WTC11 (cell line): Measurements from ENCODE around the gene GRM8. TPM values are rescaled to one million over a fixed set of nuclear protein-coding genes. Genes with fewer than 3 reads are reported as not detected.

Experiments used
- ATAC-seq: fragments of 200-7000 bp; cut with Tn5 transposase; 2 replicates; pipeline ENCODE4 v1.10.0; 2021; ENCODE audit warnings: mild to moderate bottlenecking, moderate library complexity
- CTCF ChIA-PET: fragments of 300-600 bp; sonication (Branson Sonifier 250); formaldehyde crosslinking; loops from one replicate; lab custom pipeline; 2021; ENCODE audit warnings: antibody characterized with exemption; lab: Charles Lee
- POLR2A ChIA-PET: fragments of 350-600 bp; sonication (Branson Sonifier 250); formaldehyde crosslinking; loops from one replicate; lab custom pipeline; 2021; ENCODE audit warnings: antibody characterized with exemption; lab: Charles Lee
- DNase-seq: peaks from one replicate; pipeline ENCODE4 v3.0.0; 2021; ENCODE audit warnings: low spot score
- H3K27ac Mint-ChIP-seq: 2 replicates; pipeline ENCODE4 v1.8.0; 2021; ENCODE audit warnings: mixed read lengths
- H3K27me3 Mint-ChIP-seq: 2 replicates; pipeline ENCODE4 v1.8.0; 2021; ENCODE audit warnings: low read depth, mild to moderate bottlenecking, moderate library complexity, mixed read lengths
- H3K36me3 Mint-ChIP-seq: 2 replicates; pipeline ENCODE4 v1.8.0; 2021; ENCODE audit warnings: mixed read lengths
- H3K4me1 Mint-ChIP-seq: 2 replicates; pipeline ENCODE4 v1.8.0; 2022; ENCODE audit warnings: mixed read lengths
- H3K4me3 Mint-ChIP-seq: 2 replicates; pipeline ENCODE4 v1.8.0; 2021; ENCODE audit warnings: mild to moderate bottlenecking, moderate library complexity, mixed read lengths
- H3K9me3 Mint-ChIP-seq: 2 replicates; pipeline ENCODE4 v1.8.0; 2021; ENCODE audit warnings: mixed read lengths
- ATF1 ChIP-seq: sonication (generic); formaldehyde crosslinking; IDR thresholded peaks from 2 replicates; pipeline ENCODE4 v1.8.1; 2023; ENCODE audit warnings: mild to moderate bottlenecking, moderate library complexity, missing genetic modification reagents
- CBFB ChIP-seq: sonication (generic); formaldehyde crosslinking; IDR thresholded peaks from 2 replicates; pipeline ENCODE4 v1.8.1; 2022; ENCODE audit warnings: mild to moderate bottlenecking, low read depth, missing genetic modification reagents
- CREM ChIP-seq: sonication (generic); formaldehyde crosslinking; IDR thresholded peaks from 2 replicates; pipeline ENCODE4 v1.8.1; 2022; ENCODE audit warnings: mild to moderate bottlenecking, missing genetic modification reagents, moderate library complexity
- ELF4 ChIP-seq: sonication (generic); formaldehyde crosslinking; IDR thresholded peaks from 2 replicates; pipeline ENCODE4 v1.8.1; 2022; ENCODE audit warnings: low read depth, mild to moderate bottlenecking, moderate library complexity, missing genetic modification reagents
- GABPB1 ChIP-seq: sonication (generic); formaldehyde crosslinking; IDR thresholded peaks from 2 replicates; pipeline ENCODE4 v1.8.1; 2023; ENCODE audit warnings: mild to moderate bottlenecking, missing genetic modification reagents
- MYBL2 ChIP-seq: sonication (generic); formaldehyde crosslinking; IDR thresholded peaks from 2 replicates; pipeline ENCODE4 v1.8.1; 2023; ENCODE audit warnings: mild to moderate bottlenecking, moderate library complexity, missing genetic modification reagents
- NFE2L1 ChIP-seq: sonication (generic); formaldehyde crosslinking; IDR thresholded peaks from 2 replicates; pipeline ENCODE4 v1.8.1; 2023; ENCODE audit warnings: missing genetic modification reagents
- NFYB ChIP-seq: sonication (generic); formaldehyde crosslinking; conservative IDR thresholded peaks from 2 replicates; pipeline ENCODE4 v1.8.0; 2022; ENCODE audit warnings: low read depth, missing genetic modification reagents
- RELA ChIP-seq: sonication (generic); formaldehyde crosslinking; IDR thresholded peaks from 2 replicates; pipeline ENCODE4 v1.8.1; 2022; ENCODE audit warnings: missing genetic modification reagents, mild to moderate bottlenecking, borderline replicate concordance
- RORB ChIP-seq: fragments of 250-450 bp; sonication (Bioruptor Pico); IDR thresholded peaks from 2 replicates; pipeline ENCODE4 v1.9.0; 2021; ENCODE audit warnings: mild to moderate bottlenecking
- SMAD3 ChIP-seq: sonication (generic); formaldehyde crosslinking; IDR thresholded peaks from 2 replicates; pipeline ENCODE4 v1.8.0; 2022; ENCODE audit warnings: missing genetic modification reagents, mild to moderate bottlenecking, borderline replicate concordance
- ZBTB21 ChIP-seq: sonication (generic); formaldehyde crosslinking; IDR thresholded peaks from 2 replicates; pipeline ENCODE4 v1.8.1; 2023; ENCODE audit warnings: mild to moderate bottlenecking, missing genetic modification reagents, borderline replicate concordance
- ZNF263 ChIP-seq: sonication (generic); formaldehyde crosslinking; IDR thresholded peaks from 2 replicates; pipeline ENCODE4 v1.8.1; 2022; ENCODE audit warnings: low read depth, mild to moderate bottlenecking, moderate library complexity, missing genetic modification reagents
- total RNA-seq: library from RNA; stranded (reverse); gene quantifications from 3 replicates; pipeline ENCODE4 v1.2.3, GENCODE V29; 2021
- TF ChIP-seq, protein P1 (sequence below): sonication (generic); formaldehyde crosslinking; IDR thresholded peaks from 2 replicates; pipeline ENCODE4 v1.8.1; 2023; ENCODE audit warnings: mild to moderate bottlenecking, missing genetic modification reagents, moderate library complexity
- TF ChIP-seq, protein P2 (sequence below): sonication (generic); formaldehyde crosslinking; IDR thresholded peaks from 2 replicates; pipeline ENCODE4 v1.8.1; 2022; ENCODE audit warnings: missing genetic modification reagents, borderline replicate concordance
- TF ChIP-seq, protein P3 (sequence below): sonication (generic); formaldehyde crosslinking; IDR thresholded peaks from 2 replicates; pipeline ENCODE4 v1.8.1; 2023; ENCODE audit warnings: mild to moderate bottlenecking, moderate library complexity, missing genetic modification reagents
- TF ChIP-seq, protein P4 (sequence below): sonication (generic); formaldehyde crosslinking; IDR thresholded peaks from 2 replicates; pipeline ENCODE4 v1.8.0; 2023; ENCODE audit warnings: mild to moderate bottlenecking, missing genetic modification reagents
- TF ChIP-seq, protein P5 (sequence below): fragments of 200-600 bp; IDR thresholded peaks from 2 replicates; pipeline ENCODE4 v1.8.0; 2022; ENCODE audit warnings: antibody characterized with exemption
- TF ChIP-seq, protein P6 (sequence below): sonication (generic); formaldehyde crosslinking; IDR thresholded peaks from 2 replicates; pipeline ENCODE4 v1.8.1; 2023; ENCODE audit warnings: mild to moderate bottlenecking, missing genetic modification reagents, moderate library complexity
- TF ChIP-seq, protein P7 (sequence below): sonication (generic); formaldehyde crosslinking; IDR thresholded peaks from 2 replicates; pipeline ENCODE4 v1.8.1; 2023; ENCODE audit warnings: mild to moderate bottlenecking, missing genetic modification reagents
- TF ChIP-seq, protein P8 (sequence below): sonication (generic); formaldehyde crosslinking; IDR thresholded peaks from 2 replicates; pipeline ENCODE4 v1.8.1; 2022; ENCODE audit warnings: mild to moderate bottlenecking, moderate library complexity, missing genetic modification reagents
- TF ChIP-seq, protein P9 (sequence below): sonication (generic); formaldehyde crosslinking; IDR thresholded peaks from 2 replicates; pipeline ENCODE4 v1.8.0; 2022; ENCODE audit warnings: mild to moderate bottlenecking, missing genetic modification reagents

GRM8 gene
- total RNA-seq, 1 experiment from 2014 or later: 2.3 TPM

DNA sequence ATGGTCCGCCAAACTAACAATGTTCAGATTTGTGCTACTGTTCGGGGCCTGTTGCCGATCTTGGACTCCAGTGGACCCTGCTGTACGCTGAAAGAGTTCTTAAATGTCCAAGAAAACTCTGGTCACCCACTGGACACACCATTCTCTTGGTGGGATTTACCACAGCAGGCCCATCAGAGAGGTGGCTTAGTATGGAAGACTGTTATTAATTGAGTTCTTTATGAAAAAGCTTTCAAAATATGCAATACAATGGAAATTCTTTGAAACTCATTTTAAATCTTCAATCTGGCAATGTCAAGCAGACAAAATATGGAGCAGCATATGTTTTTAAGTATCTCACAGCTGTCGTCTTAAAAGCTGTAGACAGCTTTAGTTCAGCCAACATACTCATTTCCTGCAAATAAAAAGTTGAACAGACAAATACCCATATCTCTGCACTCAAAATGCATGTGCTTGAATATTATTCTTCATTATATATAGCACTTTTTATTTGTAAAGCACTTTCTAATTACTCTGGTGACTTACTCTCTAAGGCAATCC lies 37.4 kb upstream of the GRM8 start:
- ATAC-seq (no peak), DNase-seq (no peak)
- no peaks in the 10 kb centered on the region for H3K36me3 Mint-ChIP-seq
- H3K4me3 Mint-ChIP-seq: no peak overlapping the region
- H3K27ac Mint-ChIP-seq: no peak overlapping the region
- peaks cover 17% of the 10 kb centered on the region for H3K27me3 Mint-ChIP-seq
- H3K4me1 Mint-ChIP-seq: peaks cover 8% of the 10 kb centered on the region; the same call in 1 of the 2 replicates
- TF ChIP-seq GABPB1 (CRISPR knock-in tag) (no peak), ZBTB21 (CRISPR knock-in tag) (no peak), RELA (no peak), NFYB (CRISPR knock-in tag) (no peak), MYBL2 (no peak), SMAD3 (CRISPR knock-in tag) (no peak), ATF1 (CRISPR knock-in tag) (no peak)
- TF ChIP-seq, protein P1, sequence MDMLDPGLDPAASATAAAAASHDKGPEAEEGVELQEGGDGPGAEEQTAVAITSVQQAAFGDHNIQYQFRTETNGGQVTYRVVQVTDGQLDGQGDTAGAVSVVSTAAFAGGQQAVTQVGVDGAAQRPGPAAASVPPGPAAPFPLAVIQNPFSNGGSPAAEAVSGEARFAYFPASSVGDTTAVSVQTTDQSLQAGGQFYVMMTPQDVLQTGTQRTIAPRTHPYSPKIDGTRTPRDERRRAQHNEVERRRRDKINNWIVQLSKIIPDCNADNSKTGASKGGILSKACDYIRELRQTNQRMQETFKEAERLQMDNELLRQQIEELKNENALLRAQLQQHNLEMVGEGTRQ (CRISPR knock-in tag): no peak
- TF ChIP-seq, protein P2, sequence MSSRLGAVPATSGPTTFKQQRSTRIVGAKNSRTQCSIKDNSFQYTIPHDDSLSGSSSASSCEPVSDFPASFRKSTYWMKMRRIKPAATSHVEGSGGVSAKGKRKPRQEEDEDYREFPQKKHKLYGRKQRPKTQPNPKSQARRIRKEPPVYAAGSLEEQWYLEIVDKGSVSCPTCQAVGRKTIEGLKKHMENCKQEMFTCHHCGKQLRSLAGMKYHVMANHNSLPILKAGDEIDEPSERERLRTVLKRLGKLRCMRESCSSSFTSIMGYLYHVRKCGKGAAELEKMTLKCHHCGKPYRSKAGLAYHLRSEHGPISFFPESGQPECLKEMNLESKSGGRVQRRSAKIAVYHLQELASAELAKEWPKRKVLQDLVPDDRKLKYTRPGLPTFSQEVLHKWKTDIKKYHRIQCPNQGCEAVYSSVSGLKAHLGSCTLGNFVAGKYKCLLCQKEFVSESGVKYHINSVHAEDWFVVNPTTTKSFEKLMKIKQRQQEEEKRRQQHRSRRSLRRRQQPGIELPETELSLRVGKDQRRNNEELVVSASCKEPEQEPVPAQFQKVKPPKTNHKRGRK (CRISPR knock-in tag): no peak
- TF ChIP-seq, protein P3, sequence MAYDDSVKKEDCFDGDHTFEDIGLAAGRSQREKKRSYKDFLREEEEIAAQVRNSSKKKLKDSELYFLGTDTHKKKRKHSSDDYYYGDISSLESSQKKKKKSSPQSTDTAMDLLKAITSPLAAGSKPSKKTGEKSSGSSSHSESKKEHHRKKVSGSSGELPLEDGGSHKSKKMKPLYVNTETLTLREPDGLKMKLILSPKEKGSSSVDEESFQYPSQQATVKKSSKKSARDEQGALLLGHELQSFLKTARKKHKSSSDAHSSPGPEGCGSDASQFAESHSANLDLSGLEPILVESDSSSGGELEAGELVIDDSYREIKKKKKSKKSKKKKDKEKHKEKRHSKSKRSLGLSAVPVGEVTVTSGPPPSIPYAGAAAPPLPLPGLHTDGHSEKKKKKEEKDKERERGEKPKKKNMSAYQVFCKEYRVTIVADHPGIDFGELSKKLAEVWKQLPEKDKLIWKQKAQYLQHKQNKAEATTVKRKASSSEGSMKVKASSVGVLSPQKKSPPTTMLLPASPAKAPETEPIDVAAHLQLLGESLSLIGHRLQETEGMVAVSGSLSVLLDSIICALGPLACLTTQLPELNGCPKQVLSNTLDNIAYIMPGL: no peak
- TF ChIP-seq, protein P4, sequence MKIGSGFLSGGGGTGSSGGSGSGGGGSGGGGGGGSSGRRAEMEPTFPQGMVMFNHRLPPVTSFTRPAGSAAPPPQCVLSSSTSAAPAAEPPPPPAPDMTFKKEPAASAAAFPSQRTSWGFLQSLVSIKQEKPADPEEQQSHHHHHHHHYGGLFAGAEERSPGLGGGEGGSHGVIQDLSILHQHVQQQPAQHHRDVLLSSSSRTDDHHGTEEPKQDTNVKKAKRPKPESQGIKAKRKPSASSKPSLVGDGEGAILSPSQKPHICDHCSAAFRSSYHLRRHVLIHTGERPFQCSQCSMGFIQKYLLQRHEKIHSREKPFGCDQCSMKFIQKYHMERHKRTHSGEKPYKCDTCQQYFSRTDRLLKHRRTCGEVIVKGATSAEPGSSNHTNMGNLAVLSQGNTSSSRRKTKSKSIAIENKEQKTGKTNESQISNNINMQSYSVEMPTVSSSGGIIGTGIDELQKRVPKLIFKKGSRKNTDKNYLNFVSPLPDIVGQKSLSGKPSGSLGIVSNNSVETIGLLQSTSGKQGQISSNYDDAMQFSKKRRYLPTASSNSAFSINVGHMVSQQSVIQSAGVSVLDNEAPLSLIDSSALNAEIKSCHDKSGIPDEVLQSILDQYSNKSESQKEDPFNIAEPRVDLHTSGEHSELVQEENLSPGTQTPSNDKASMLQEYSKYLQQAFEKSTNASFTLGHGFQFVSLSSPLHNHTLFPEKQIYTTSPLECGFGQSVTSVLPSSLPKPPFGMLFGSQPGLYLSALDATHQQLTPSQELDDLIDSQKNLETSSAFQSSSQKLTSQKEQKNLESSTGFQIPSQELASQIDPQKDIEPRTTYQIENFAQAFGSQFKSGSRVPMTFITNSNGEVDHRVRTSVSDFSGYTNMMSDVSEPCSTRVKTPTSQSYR (CRISPR knock-in tag): no peak
- TF ChIP-seq, protein P5, sequence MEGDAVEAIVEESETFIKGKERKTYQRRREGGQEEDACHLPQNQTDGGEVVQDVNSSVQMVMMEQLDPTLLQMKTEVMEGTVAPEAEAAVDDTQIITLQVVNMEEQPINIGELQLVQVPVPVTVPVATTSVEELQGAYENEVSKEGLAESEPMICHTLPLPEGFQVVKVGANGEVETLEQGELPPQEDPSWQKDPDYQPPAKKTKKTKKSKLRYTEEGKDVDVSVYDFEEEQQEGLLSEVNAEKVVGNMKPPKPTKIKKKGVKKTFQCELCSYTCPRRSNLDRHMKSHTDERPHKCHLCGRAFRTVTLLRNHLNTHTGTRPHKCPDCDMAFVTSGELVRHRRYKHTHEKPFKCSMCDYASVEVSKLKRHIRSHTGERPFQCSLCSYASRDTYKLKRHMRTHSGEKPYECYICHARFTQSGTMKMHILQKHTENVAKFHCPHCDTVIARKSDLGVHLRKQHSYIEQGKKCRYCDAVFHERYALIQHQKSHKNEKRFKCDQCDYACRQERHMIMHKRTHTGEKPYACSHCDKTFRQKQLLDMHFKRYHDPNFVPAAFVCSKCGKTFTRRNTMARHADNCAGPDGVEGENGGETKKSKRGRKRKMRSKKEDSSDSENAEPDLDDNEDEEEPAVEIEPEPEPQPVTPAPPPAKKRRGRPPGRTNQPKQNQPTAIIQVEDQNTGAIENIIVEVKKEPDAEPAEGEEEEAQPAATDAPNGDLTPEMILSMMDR: no peak
- TF ChIP-seq, protein P6, sequence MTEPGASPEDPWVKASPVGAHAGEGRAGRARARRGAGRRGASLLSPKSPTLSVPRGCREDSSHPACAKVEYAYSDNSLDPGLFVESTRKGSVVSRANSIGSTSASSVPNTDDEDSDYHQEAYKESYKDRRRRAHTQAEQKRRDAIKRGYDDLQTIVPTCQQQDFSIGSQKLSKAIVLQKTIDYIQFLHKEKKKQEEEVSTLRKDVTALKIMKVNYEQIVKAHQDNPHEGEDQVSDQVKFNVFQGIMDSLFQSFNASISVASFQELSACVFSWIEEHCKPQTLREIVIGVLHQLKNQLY (CRISPR knock-in tag): no peak
- TF ChIP-seq, all 79 proteins: peak for 0
- no peaks in the 10 kb centered on the region for H3K9me3 Mint-ChIP-seq
- ChIA-PET POLR2A (no interaction called here), CTCF (no interaction called here)

DNA sequence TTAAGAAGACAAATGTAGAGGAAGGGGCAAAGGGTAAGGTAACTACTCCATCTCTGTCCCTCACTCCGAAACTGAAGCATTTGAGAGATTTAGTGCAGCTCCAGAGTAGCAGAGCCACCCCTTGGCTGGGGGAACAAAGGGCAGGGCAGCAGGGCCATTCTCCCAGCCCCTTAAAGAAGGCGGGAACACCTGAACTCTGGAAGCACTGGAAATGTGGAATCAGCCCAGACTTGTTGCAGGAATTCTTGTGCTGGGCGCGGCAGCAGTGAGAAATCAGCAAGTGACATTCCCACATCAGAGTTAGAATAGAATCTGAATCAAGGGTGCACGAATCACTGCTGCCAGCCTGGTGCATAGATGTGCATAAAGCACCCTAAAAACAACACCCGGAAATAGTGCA lies 34.4 kb upstream of the GRM8 start:
- no peak overlapping the region for H3K27ac Mint-ChIP-seq
- ChIA-PET POLR2A (no interaction called here), CTCF (no interaction called here)
- H3K9me3 Mint-ChIP-seq: no peaks in the 10 kb centered on the region
- H3K27me3 Mint-ChIP-seq: no peaks in the 10 kb centered on the region; the same call in none of the 2 replicates
- H3K4me3 Mint-ChIP-seq: no peak overlapping the region
- peaks cover 8% of the 10 kb centered on the region; the same call in 1 of the 2 replicates for H3K4me1 Mint-ChIP-seq
- peak; percentile 81 for ATAC-seq
- no peak for DNase-seq
- H3K36me3 Mint-ChIP-seq: no peaks in the 10 kb centered on the region
- TF ChIP-seq CBFB (CRISPR knock-in tag) (no peak), ZNF263 (no peak), ELF4 (no peak), NFE2L1 (CRISPR knock-in tag) (no peak), RORB (no peak), CREM (CRISPR knock-in tag) (no peak)
- TF ChIP-seq, protein P7, sequence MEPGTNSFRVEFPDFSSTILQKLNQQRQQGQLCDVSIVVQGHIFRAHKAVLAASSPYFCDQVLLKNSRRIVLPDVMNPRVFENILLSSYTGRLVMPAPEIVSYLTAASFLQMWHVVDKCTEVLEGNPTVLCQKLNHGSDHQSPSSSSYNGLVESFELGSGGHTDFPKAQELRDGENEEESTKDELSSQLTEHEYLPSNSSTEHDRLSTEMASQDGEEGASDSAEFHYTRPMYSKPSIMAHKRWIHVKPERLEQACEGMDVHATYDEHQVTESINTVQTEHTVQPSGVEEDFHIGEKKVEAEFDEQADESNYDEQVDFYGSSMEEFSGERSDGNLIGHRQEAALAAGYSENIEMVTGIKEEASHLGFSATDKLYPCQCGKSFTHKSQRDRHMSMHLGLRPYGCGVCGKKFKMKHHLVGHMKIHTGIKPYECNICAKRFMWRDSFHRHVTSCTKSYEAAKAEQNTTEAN (CRISPR knock-in tag): no peak
- TF ChIP-seq, protein P8, sequence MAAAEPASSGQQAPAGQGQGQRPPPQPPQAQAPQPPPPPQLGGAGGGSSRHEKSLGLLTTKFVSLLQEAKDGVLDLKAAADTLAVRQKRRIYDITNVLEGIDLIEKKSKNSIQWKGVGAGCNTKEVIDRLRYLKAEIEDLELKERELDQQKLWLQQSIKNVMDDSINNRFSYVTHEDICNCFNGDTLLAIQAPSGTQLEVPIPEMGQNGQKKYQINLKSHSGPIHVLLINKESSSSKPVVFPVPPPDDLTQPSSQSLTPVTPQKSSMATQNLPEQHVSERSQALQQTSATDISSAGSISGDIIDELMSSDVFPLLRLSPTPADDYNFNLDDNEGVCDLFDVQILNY (CRISPR knock-in tag): no peak
- TF ChIP-seq, protein P9, sequence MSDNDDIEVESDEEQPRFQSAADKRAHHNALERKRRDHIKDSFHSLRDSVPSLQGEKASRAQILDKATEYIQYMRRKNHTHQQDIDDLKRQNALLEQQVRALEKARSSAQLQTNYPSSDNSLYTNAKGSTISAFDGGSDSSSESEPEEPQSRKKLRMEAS (CRISPR knock-in tag): no peak
